AG04449 (cell line): ENCODE data around the gene C6.

Experiments
- CTCF ChIA-PET: fragments of 350-600 bp; formaldehyde crosslinking; extraction: SDS; loops from one replicate; lab custom pipeline; 2021; ENCODE audit warnings: antibody characterized with exemption; lab: Yijun Ruan, JAX
- POLR2A ChIA-PET: fragments of 400-600, 350-600 bp; formaldehyde crosslinking; extraction: SDS; loops from one replicate; lab custom pipeline; 2020; ENCODE audit warnings: antibody characterized with exemption, inconsistent platforms; lab: Yijun Ruan, JAX
- DNase-seq: peaks from one replicate; pipeline ENCODE4 v3.0.0-alpha.2; 2010; ENCODE audit warnings: low read depth, low spot score
- H3K4me3 ChIP-seq: 2 replicates; pipeline ENCODE4 v1.5.1; 2011; ENCODE audit warnings: low read depth, mild to moderate bottlenecking, control low read depth, low read length
- CTCF ChIP-seq: IDR thresholded peaks from one replicate; pipeline ENCODE4 v1.5.1; 2011; ENCODE audit warnings: mild to moderate bottlenecking, moderate library complexity, low read length, control low read depth, inconsistent platforms; ENCODE audit not compliant: insufficient read depth; ENCODE audit errors: missing control alignments

The C6 gene

GRCh38 chr5:41203033-41203432 is 10.3 kb downstream of the C6 start:
- DNase-seq, result no peak
- no peak overlapping the region for H3K4me3 ChIP-seq
- TF ChIP-seq CTCF, result no peak
- POLR2A ChIA-PET, result no interaction called here
- CTCF ChIA-PET, result interaction anchor here (2.0 kb wide), 1 partner anchor 298 kb away, joined by 6 read pairs; no protein-coding TSS in a partner anchor

GRCh38 chr5:41201082-41201772 is 12.1 kb downstream of the C6 start:
- H3K4me3 ChIP-seq, result no peak overlapping the region
- DNase-seq, result no peak
- CTCF ChIA-PET, result no interaction called here
- POLR2A ChIA-PET, result no interaction called here
- TF ChIP-seq CTCF, result no peak

- ChIA-PET CTCF (no interaction called here), POLR2A (no interaction called here)
- DNase-seq, result no peak
Observed at GRCh38 chr5:41200506-41200905, 12.8 kb downstream of the C6 start.

GRCh38 chr5:41199660-41200059 is 13.7 kb downstream of the C6 start:
- H3K4me3 ChIP-seq, result no peak overlapping the region
- POLR2A ChIA-PET, result no interaction called here
- TF ChIP-seq CTCF, result no peak
- no peak for DNase-seq
- CTCF ChIA-PET, result no interaction called here

More at GRCh38 chr5:41200506-41200905, 12.8 kb downstream of the C6 start:
- TF ChIP-seq CTCF, result no peak
- no peak overlapping the region for H3K4me3 ChIP-seq

GRCh38 chr5:41196197-41196596 is 17.1 kb downstream of the C6 start:
- CTCF ChIA-PET, result no interaction called here

GRCh38 chr5:41195228-41195627 is 18.1 kb downstream of the C6 start:
- ChIA-PET POLR2A (no interaction called here), CTCF (no interaction called here)
- no peak overlapping the region for H3K4me3 ChIP-seq
- no peak for DNase-seq
- TF ChIP-seq CTCF, result no peak

More at GRCh38 chr5:41196197-41196596, 17.1 kb downstream of the C6 start:
- DNase-seq, result no peak
- TF ChIP-seq CTCF, result no peak
- POLR2A ChIA-PET, result no interaction called here
- H3K4me3 ChIP-seq, result no peak overlapping the region
